Naive thymus-derived CD8-positive, alpha-beta T cell (primary cell): ENCODE results near the gene VSX1. TPM values are rescaled to one million over a fixed set of nuclear protein-coding genes. Genes with fewer than 3 reads are reported as not detected.

ENCODE experiments used
- ATAC-seq, 2 donors: fragments of 150-1000 bp; cut with Tn5 transposase in 1 of 2; sonication (Bioruptor Pico), chemical (Tn5 transposase) in 1 of 2; 1 replicate in 1 of 2; 2 replicates in 1 of 2; pipeline ENCODE4 v1.10.0; 2021; ENCODE audit warnings: mild to moderate bottlenecking in 2 of 2, moderate library complexity in 2 of 2
- POLR2A ChIA-PET: fragments of 350-600 bp; sonication (Branson Sonifier 250); formaldehyde crosslinking; loops from one replicate; lab custom pipeline; 2021; ENCODE audit warnings: antibody characterized with exemption; lab: Charles Lee
- DNase-seq, 10 donors: peaks; one replicate each; pipeline versions ENCODE4 v3.0.0 to v3.0.0-alpha.2; 2020 to 2022
- H3K27ac Mint-ChIP-seq, 10 donors: one replicate each; pipeline ENCODE4 v1.8.0; 2020 to 2022; ENCODE audit warnings: mild to moderate bottlenecking in 10 of 10, mixed read lengths in 10 of 10, moderate library complexity in 4 of 10, inconsistent platforms in 1 of 10
- H3K27me3 Mint-ChIP-seq, 5 donors: one replicate each; pipeline ENCODE4 v1.8.0; 2021 to 2022; ENCODE audit warnings: mixed read lengths in 5 of 5
- H3K36me3 Mint-ChIP-seq, 3 donors: one replicate each; pipeline ENCODE4 v1.8.0; 2020 to 2022; ENCODE audit warnings: mixed read lengths in 3 of 3, mild to moderate bottlenecking in 2 of 3, inconsistent platforms in 1 of 3
- H3K4me1 Mint-ChIP-seq, 4 donors: one replicate each; pipeline ENCODE4 v1.8.0; 2021 to 2022; ENCODE audit warnings: mixed read lengths in 4 of 4
- H3K4me3 Mint-ChIP-seq, 10 donors: one replicate each; pipeline ENCODE4 v1.8.0; 2020 to 2022; ENCODE audit warnings: mild to moderate bottlenecking in 10 of 10, mixed read lengths in 10 of 10, moderate library complexity in 6 of 10, inconsistent platforms in 1 of 10
- H3K9me3 Mint-ChIP-seq, 9 donors: one replicate each; pipeline ENCODE4 v1.8.0; 2020 to 2022; ENCODE audit warnings: mixed read lengths in 9 of 9, mild to moderate bottlenecking in 3 of 9, inconsistent platforms in 1 of 9, moderate library complexity in 1 of 9
- polyA plus RNA-seq, 3 donors: library from polyadenylated mRNA; unstranded; fragments of 300-500 nt; fragmentation: Illumina TruSeq; gene quantifications; one replicate each; pipeline ENCODE4 v1.2.3, GENCODE V29; 2021
- total RNA-seq, 8 experiments: library from RNA in 2 of 8; stranded (reverse) in 2 of 8; gene quantifications; one replicate each; pipeline ENCODE4 v1.2.3 and lab custom pipeline; 2021 to 2026

Gene VSX1
- total and polyA plus RNA-seq, 5 experiments from 2014 or later, result not detected

DNA sequence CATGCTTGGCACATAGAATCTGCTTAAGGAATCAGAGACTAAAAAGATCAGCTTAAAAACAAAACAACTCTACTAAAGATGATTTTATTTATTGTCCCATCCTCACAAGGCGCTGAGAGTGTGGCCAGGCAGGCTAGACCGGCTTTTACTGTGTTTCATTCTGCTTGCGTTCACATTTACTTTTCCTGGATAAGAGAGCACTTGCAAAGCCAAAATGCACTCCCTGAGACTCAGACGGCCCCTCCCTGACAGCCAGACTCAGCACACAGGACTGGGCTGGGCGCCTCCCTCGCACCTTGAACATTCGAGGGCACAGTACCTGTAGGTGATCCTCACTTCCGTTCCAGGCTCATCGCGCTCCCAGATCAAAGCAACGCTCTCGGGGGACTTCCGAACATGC is 34.2 kb downstream of the VSX1 start:
- Mint-ChIP-seq H3K4me3 (no peak overlapping the region), H3K27ac (peak overlapping the region in 4 of 10 donors; percentile 0 to 63 (median 43)), H3K36me3 (peaks cover 0 to 29% (median 2%) of the 10 kb centered on the region in 3 donors), H3K27me3 (no peaks in the 10 kb centered on the region), H3K4me1 (peaks cover 22 to 62% (median 51%) of the 10 kb centered on the region in 4 donors), H3K9me3 (no peaks in the 10 kb centered on the region)
- POLR2A ChIA-PET, result interaction anchor here (1.2 to 2.2 kb wide), 2 partner anchors 9 to 10 kb away, joined by 3 to 7 read pairs; partner anchors contain the start of gene ACSS1
- DNase-seq (peak in 1 of 10 donors; percentile 46), ATAC-seq (no peak)

DNA sequence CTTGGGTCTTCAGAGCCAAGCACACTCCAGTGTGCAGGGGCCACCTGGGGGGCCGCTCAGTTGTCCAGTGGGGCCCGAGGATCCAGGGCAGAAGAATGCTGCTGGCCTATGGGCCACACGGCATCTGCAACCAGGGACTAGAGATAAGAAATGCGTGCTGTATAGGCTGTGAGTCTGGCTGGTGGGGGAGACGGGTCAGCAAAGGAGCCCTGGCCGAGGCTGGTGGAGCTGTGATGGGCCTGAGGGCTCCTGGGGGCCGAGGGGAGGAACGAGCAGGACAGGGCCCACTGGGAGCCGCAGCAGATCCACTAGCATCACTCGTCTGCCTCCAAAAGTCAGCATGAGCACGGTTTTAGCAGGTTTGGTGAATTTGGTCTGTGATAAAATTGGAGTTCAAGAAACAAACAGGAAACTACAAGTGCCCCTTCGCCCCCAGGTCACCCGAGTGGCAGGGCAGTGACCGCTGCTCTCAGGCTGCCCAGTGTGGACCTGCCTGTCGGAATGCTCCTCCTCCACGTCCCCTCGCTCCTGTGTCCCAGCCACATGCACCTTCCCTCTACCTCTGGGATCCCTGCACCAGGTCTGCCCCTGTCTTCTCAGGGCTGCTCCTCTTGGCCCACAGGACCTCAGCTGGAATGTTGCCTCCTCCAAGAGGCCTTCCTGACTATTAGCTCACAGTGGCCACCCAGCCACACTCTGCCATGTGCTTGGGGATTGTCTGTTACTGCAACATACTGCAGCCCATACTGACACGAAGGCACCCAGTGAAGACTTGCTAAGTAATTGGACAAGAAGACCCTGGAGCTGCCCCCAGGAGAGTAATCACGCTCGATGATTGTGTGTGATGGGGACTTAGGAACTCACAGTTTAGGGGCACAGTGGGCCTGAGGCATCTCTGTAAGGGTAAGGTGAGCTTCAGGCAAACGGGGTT is 34.9 kb downstream of the VSX1 start:
- Mint-ChIP-seq H3K4me3 (peak overlapping the region in 1 of 10 donors; percentile 48), H3K27ac (peak overlapping the region in 8 of 10 donors; percentile 17 to 93 (median 46)), H3K4me1 (peaks cover 24 to 61% (median 49%) of the 10 kb centered on the region in 4 donors), H3K9me3 (no peaks in the 10 kb centered on the region), H3K36me3 (peaks cover 0 to 29% (median 2%) of the 10 kb centered on the region in 3 donors), H3K27me3 (no peaks in the 10 kb centered on the region)
- POLR2A ChIA-PET, result interaction anchor here (1.0 to 2.2 kb wide), 3 partner anchors 9 to 11 kb away, joined by 3 to 7 read pairs (median 4); partner anchors contain the start of gene ACSS1
- DNase-seq (peak in 1 of 10 donors; percentile 46), ATAC-seq (no peak)

DNA sequence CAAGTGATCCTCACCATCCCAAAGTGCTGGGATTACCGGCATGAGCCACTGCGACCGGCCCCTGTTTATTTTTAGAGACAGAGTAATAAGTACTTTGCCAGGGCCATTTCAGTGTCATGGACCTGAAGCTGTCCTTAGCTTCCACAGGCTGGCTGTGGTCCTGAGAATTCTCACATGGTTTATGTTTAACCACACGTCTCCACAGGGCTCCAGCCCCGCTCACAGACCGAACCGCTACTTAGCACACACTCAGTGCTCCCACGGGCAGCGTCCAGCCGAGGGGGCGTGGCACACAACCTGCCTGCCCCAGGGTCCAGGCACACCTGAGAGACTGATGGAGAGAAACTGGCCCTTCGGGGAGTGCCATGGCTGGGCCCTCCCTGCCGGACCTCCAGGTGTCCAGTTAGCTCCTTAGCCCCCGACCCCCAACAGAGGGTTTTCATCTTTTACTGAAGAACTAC is 35.7 kb downstream of the VSX1 start:
- ATAC-seq, result no peak
- POLR2A ChIA-PET, result interaction anchor here (1.0 to 2.2 kb wide), 2 partner anchors 8 to 12 kb away, joined by 4 to 7 read pairs; partner anchors contain the start of gene ACSS1
- no peak overlapping the region for H3K4me3 Mint-ChIP-seq
- H3K9me3 Mint-ChIP-seq, result no peaks in the 10 kb centered on the region
- H3K27me3 Mint-ChIP-seq, result no peaks in the 10 kb centered on the region
- H3K27ac Mint-ChIP-seq, result peak overlapping the region in 5 of 10 donors; percentile 22 to 93 (median 34)
- H3K4me1 Mint-ChIP-seq, result peaks cover 21 to 61% (median 48%) of the 10 kb centered on the region in 4 donors
- peaks cover 0 to 29% (median 2%) of the 10 kb centered on the region in 3 donors for H3K36me3 Mint-ChIP-seq
- peak in 1 of 10 donors; percentile 28 for DNase-seq

DNA sequence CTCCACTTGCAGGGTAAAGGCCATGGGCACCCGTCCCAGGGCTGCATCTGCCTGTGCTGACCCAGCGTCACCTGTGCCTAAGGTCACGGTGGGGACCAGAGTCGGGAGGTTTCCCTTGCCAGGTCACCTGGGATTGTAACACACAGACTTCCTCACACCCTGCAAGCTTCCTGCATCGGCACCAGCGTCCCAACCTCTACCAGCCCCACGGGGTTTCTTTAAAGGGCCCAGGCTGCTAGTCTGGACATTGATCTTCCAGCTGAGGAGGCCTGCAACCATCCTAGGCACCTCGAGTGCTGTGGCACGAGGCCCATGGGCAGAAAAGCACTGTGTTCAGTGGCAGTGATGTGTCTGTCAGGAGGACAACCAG is 36.6 kb downstream of the VSX1 start:
- DNase-seq (peak in 1 of 10 donors; percentile 46), ATAC-seq (no peak)
- POLR2A ChIA-PET, result interaction anchor here (0.7 to 3.5 kb wide), 3 partner anchors 9 to 48 kb away, joined by 3 to 43 read pairs (median 5); partner anchors contain the start of gene ACSS1
- H3K27ac Mint-ChIP-seq, result peak overlapping the region in 9 of 10 donors; percentile 1 to 95 (median 52)
- no peaks in the 10 kb centered on the region for H3K27me3 Mint-ChIP-seq
- H3K36me3 Mint-ChIP-seq, result peaks cover 0 to 28% (median 2%) of the 10 kb centered on the region in 3 donors
- no peak overlapping the region for H3K4me3 Mint-ChIP-seq
- H3K9me3 Mint-ChIP-seq, result no peaks in the 10 kb centered on the region
- H3K4me1 Mint-ChIP-seq, result peaks cover 17 to 57% (median 42%) of the 10 kb centered on the region in 4 donors

DNA sequence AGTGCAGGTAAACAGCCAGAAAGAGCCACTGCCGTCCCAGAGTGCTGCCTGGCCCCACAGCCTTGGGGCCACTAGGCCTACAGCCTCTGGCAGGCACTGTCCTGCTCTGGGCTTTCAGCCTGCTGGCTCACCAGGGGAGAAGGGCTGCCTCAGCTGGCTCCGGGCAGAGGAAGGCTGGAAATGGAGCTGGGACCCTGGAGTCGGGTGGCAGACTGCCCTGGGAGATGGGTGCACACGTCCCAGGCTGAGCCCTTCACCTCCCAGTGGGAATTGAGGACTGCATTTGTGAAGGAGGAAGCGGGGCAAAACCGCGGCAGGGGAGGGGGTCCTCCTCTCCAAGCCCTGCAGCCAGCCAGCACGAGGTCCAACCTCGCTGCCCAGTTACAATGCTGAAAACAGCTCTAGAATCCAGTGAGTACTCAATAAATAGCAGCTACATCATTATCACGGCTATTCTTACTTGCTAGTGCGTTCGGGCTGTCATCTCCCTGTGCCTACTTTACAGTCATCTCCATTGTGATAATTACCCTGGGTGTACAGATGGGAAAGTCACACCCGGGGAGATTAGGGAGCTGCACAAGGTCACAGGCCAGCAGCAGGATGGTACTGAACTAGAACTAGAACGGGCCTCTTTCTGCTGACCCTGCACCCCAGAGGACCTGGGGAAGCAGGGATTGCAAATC is 37.1 kb downstream of the VSX1 start:
- Mint-ChIP-seq H3K36me3 (peaks cover 0 to 28% (median 2%) of the 10 kb centered on the region in 3 donors), H3K4me3 (no peak overlapping the region), H3K27ac (peak overlapping the region; percentile 35 to 95 (median 62)), H3K27me3 (no peaks in the 10 kb centered on the region), H3K4me1 (peaks cover 14 to 57% (median 41%) of the 10 kb centered on the region in 4 donors), H3K9me3 (no peaks in the 10 kb centered on the region)
- ATAC-seq (no peak), DNase-seq (peak in 1 of 10 donors; percentile 56)
- POLR2A ChIA-PET, result interaction anchor here (0.7 to 3.5 kb wide), 3 partner anchors 8 to 48 kb away, joined by 3 to 43 read pairs (median 5); partner anchors contain the start of gene ACSS1

DNA sequence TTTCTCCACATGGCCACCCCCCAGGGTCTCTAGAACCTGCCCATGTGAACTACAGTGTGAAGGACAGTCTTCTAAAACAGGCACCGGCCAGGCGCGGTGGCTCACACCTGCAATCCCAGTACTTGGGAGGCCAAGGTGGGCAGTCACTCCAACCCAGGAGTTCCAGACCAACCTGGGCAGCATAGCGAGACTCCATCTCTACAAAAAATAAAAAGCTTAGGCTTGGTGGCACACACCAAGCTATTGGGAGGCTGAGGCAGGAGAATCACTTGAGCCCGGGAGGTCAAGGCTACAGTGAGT is 37.7 kb downstream of the VSX1 start:
- ATAC-seq, result no peak
- Mint-ChIP-seq H3K4me1 (peaks cover 12 to 55% (median 38%) of the 10 kb centered on the region in 4 donors), H3K9me3 (no peaks in the 10 kb centered on the region), H3K27me3 (no peaks in the 10 kb centered on the region), H3K27ac (peak overlapping the region; percentile 53 to 98 (median 95)), H3K36me3 (peaks cover 0 to 24% (median 2%) of the 10 kb centered on the region in 3 donors), H3K4me3 (no peak overlapping the region)
- POLR2A ChIA-PET, result interaction anchor here (3.5 kb wide), 1 partner anchor 14 kb away, joined by 43 read pairs; the partner anchor contains the start of gene ACSS1
- DNase-seq, result peak in 1 of 10 donors; percentile 27

DNA sequence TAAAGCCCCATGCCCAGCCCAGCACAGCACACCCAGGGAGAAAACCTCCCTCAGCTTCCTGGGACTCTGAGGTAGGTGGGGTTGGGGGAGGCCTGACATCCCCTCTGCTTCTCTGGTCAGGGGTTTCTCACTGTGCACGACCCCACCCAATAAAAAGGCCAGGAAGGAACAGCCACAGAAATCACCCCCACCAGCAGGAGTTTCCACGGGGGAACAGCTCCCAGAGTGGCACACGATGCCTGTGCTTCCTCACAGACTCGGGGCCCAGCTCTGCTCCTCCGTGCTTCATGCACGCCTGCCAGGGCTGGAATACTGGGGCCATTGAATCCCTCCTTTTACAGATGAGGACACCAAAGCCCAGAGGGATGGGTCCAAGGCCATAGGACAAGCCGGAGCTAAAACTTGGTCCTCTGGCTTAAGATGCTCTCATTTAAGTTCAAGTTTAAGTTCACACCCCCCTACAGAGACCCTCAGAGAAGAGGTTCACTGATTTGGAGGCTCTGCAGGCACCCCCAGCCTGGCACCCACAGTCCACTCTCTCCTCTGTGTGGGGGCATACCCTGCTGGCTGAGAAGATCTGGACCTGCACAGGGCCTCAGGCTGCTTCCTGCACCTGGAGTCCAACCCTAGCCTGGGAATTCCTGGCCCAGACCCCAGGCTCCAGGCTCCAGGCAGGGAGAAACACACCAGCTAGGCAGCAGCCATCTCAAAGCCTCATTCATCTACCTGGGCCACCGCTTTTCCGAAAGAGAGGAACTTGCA is 38.3 kb downstream of the VSX1 start:
- DNase-seq, result peak in 1 of 10 donors; percentile 21
- ATAC-seq, result no peak
- peaks cover 0 to 24% (median 2%) of the 10 kb centered on the region in 3 donors for H3K36me3 Mint-ChIP-seq
- H3K4me1 Mint-ChIP-seq, result peaks cover 12 to 55% (median 37%) of the 10 kb centered on the region in 4 donors
- POLR2A ChIA-PET, result interaction anchor here (1.6 to 3.5 kb wide), 2 partner anchors 14 to 21 kb away, joined by 4 to 43 read pairs; partner anchors contain the start of gene ACSS1
- H3K4me3 Mint-ChIP-seq, result peak overlapping the region in 6 of 10 donors; percentile 66 to 87 (median 74)
- H3K27me3 Mint-ChIP-seq, result no peaks in the 10 kb centered on the region
- H3K27ac Mint-ChIP-seq, result peak overlapping the region; percentile 93 to 98 (median 95)
- H3K9me3 Mint-ChIP-seq, result no peaks in the 10 kb centered on the region

DNA sequence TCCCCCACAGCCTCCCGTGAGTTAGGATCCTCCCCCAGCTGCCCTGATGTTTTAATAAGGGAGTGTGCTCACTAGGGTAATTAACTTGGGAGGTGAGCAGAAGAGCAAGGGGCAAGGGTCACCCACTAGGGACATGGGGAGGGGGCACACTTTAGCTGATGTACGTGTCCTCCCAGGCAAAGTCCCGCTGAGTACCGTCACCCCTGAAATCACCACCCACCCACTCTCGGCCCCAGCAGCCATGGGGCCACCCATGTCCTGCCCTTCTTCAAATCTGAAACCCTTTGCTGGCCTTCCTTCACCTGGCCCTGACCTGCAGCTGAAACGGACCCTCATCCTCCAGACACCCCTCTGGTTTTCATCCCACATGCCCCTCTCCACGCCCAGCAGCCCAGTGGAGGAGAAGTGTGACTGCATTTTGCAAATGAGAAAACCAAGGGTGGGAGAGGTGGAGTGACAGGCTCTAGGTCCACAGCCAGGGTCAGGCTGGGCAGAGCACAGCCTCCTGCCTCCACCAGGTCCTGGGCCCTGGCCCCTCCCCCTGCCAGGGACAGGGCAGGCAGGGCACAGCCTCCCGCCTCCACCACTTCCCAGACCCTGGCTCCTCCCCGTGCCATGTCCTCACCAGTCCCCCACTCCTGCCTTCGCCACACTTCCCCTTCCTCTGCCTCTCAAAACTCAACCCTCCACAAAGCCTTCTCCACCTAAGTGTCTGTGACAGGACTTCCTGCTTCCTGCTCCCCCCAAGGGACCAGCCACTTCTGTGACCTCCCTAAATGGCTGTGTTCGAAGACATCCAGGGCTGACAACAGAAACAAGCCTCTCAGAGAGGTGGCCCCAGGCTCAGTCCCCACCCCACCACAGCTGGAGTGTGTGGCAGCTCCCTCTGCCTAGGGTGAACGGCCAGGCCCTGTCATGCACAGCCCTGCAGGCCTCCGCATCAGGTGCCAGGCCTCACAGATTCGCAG is 39.1 kb downstream of the VSX1 start:
- H3K4me1 Mint-ChIP-seq, result peaks cover 16 to 61% (median 45%) of the 10 kb centered on the region in 4 donors
- H3K27ac Mint-ChIP-seq, result peak overlapping the region; percentile 93 to 98 (median 95)
- POLR2A ChIA-PET, result interaction anchor here (1.6 to 3.5 kb wide), 2 partner anchors 15 to 22 kb away, joined by 4 to 43 read pairs; partner anchors contain the start of gene ACSS1
- peak; percentile 19 to 78 (median 62) for DNase-seq
- H3K36me3 Mint-ChIP-seq, result peaks cover 0 to 21% (median 2%) of the 10 kb centered on the region in 3 donors
- H3K9me3 Mint-ChIP-seq, result no peaks in the 10 kb centered on the region
- H3K4me3 Mint-ChIP-seq, result peak overlapping the region in 9 of 10 donors; percentile 66 to 87 (median 73)
- H3K27me3 Mint-ChIP-seq, result no peaks in the 10 kb centered on the region
- ATAC-seq, result peak; percentile 86 to 90

DNA sequence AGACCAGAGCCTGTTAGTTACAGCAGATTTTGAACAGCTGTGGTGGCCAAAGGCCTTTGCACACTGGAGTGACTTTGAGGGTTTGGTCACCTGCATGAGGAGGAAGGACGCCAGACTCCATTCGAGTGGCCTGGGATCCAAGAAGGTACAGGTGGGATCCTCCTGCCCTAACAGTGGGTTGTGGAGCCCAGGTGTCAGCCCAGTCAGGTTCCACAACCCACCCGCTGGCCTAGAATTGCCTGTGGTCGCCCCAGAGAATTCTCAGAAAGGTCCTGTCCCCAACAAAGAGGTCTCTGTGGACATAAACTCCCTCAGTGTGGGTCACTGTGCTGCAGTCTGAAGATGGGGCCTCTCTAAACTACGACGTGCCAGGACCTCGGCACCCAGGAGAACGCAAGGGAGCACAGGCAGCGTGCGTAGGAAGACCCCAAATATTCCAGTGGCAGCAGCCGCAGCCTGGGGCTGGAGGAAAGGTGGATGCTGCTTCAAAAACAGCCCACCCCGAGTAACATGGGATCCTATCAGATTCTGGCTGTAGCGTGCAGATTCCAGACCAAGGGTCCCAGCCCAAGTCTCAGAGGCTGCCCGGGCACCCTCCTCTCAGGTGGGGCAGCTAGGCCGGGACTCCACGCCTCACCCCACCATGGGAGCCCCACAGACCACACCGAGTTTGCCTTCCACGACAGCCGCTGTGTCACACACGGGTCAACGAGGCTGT is 40.0 kb downstream of the VSX1 start:
- Mint-ChIP-seq H3K9me3 (no peaks in the 10 kb centered on the region), H3K4me3 (peak overlapping the region in 5 of 10 donors; percentile 20 to 87 (median 66)), H3K27me3 (no peaks in the 10 kb centered on the region), H3K4me1 (peaks cover 21 to 68% (median 50%) of the 10 kb centered on the region in 4 donors), H3K27ac (peak overlapping the region; percentile 93 to 98 (median 95)), H3K36me3 (peaks cover 0 to 14% (median 2%) of the 10 kb centered on the region in 3 donors)
- no peak for ATAC-seq
- peak in 1 of 10 donors; percentile 48 for DNase-seq
- POLR2A ChIA-PET, result interaction anchor here (1.6 to 3.5 kb wide), 2 partner anchors 16 to 23 kb away, joined by 4 to 43 read pairs; partner anchors contain the start of gene ACSS1

DNA sequence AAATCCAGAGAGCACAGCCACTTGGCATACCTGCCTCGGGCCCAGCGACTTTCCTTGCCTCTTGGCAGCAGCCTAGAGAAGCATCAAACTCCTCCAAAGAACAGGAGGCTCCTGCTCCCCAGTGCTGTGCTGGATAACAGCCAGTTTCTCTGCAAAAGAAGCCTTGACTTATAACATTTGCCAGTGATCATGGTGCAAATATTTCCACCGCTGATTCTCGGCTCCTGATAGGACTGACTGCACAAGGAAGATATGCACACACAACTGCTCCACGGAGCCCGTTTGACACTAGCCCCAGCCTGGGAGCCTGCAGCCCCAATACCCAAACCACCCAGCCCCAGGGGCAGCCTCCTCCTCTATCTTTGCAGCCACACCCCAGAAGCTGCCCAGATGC is 41.5 kb downstream of the VSX1 start:
- H3K9me3 Mint-ChIP-seq, result no peaks in the 10 kb centered on the region
- H3K36me3 Mint-ChIP-seq, result peaks cover 0 to under 1% (median 0%) of the 10 kb centered on the region in 3 donors
- H3K27ac Mint-ChIP-seq, result peak overlapping the region; percentile 69 to 94 (median 80)
- DNase-seq (peak in 1 of 10 donors; percentile 35), ATAC-seq (no peak)
- peaks cover 33 to 81% (median 65%) of the 10 kb centered on the region in 4 donors for H3K4me1 Mint-ChIP-seq
- no peaks in the 10 kb centered on the region for H3K27me3 Mint-ChIP-seq
- POLR2A ChIA-PET, result no interaction called here
- H3K4me3 Mint-ChIP-seq, result peak overlapping the region in 1 of 10 donors; percentile 10
